ENCODE results near the gene CNKSR1.

Gene CNKSR1, protein sequence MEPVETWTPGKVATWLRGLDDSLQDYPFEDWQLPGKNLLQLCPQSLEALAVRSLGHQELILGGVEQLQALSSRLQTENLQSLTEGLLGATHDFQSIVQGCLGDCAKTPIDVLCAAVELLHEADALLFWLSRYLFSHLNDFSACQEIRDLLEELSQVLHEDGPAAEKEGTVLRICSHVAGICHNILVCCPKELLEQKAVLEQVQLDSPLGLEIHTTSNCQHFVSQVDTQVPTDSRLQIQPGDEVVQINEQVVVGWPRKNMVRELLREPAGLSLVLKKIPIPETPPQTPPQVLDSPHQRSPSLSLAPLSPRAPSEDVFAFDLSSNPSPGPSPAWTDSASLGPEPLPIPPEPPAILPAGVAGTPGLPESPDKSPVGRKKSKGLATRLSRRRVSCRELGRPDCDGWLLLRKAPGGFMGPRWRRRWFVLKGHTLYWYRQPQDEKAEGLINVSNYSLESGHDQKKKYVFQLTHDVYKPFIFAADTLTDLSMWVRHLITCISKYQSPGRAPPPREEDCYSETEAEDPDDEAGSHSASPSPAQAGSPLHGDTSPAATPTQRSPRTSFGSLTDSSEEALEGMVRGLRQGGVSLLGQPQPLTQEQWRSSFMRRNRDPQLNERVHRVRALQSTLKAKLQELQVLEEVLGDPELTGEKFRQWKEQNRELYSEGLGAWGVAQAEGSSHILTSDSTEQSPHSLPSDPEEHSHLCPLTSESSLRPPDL

DNA sequence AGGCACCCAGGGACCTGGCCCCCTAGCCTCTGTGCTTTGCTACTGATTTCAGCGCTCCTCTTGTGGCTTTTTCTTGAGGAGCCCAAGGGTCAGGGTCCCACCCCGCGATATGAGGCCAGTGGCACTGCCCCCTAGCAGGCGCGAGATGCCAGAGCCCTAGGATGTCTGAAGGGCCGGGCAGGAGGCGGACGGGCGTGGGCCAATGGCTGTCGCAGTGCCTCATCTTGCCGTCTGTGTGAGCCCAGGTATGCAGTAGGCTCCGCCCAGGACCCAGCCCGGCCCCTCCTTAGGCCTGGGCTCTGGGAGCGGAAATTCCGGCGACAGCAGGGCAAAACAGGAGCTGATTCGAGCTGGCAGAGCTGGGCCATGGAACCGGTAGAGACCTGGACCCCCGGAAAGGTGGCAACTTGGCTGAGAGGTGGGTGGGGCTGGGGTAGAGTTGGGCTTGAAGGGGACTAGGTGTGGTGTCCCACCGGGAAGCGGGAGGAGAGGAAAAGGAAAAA lies at the start of gene CNKSR1:
Gene CNKSR1, plus strand, starts transcription at position 310 of the 503 bp plus-strand sequence. Its CDS starts 57 bp downstream, at position 367.
- no peak for DNase-seq (ENCODE audit: low read depth in 2 of 2)

DNA sequence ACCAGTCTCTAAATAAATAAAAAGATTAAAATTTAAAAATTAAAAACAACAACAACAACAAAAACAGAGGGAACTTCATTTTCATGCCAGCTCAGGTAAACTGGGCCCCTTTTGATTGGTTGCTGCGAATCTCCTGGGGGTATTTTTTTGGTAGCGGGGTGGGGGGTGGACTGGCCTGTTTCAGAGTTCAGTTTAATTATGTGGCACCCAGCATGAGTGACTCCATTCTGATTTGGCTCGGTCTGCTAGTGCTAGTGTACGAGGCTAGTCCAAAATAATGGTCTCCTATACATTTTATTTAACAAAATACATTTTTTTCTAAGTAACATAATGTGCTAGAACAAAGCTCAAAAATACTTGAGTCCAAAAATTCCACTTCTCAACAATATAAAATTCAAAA lies 47.5 kb upstream of the CNKSR1 start:
- DNase-seq (ENCODE audit: low read depth in 2 of 2), result no peak

DNA sequence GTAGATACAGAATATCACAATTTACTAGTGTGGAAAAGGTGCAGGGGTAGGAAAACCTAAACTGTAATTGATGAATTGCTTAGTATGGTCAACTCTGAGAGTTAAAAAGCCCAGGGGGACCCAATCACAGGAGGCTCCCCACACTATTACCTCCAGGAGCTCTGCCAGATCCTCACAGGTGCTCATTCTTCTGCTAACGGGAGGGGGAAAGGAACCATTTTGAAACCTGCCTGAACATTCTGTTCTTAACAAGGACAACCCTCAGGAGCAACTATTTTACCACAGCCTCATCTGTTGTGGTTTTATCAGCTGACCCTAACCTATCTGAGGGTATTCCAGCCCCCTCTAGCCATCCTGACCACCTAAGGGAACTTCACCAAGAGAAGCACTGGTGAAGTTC lies 46.6 kb upstream of the CNKSR1 start:
- DNase-seq (ENCODE audit: low read depth in 2 of 2), result no peak

DNA sequence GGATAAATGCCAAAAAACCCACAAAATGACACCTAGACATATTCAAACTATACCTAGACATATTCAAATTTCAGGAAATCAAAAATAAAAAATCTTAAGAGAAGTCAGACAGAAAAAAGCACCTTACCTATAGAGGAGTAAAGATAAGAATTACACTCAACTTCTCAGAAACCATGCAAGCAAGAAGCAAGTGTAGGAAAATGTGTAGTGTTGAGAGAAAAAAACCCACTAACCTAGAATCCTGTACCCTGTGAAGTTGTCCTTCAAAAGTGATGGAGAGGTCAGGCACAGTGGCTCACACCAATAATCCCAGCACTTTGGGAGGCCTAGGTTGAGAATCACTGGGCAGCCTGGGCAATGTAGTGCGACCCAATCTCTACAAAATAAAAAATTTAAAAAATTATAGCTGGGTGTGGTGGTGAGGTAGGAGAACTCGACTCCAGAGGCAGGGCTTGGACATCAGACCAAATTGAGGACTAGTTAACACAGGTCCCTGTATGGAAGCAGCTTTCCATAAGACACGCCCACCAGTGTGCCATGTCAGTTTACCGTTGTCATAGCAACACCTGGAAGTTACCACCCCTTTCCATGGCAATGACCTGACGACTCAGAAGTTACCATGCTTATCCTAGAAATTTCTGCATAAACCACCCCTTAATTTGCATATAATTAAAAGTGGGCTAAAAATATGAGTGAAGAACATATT lies 45.0 kb upstream of the CNKSR1 start:
- no peak for DNase-seq (ENCODE audit: low read depth in 2 of 2)

DNA sequence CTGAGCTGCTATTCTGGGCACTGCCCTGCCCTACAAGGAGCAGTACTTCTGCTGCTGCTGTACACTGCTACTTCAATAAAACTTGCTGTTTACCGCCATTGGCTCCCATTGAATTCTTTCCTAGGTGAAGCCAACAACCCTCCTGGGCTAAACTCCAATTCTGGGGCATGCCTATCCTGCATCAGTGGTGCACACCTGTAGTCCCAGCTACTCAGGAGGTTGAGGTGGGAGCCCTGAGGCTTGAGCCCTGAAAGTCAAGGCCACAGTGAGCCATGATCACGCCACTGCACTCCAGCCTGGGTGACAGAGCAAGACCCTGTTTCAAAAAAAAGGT lies 44.5 kb upstream of the CNKSR1 start:
- no peak for DNase-seq (ENCODE audit: low read depth in 2 of 2)

DNA sequence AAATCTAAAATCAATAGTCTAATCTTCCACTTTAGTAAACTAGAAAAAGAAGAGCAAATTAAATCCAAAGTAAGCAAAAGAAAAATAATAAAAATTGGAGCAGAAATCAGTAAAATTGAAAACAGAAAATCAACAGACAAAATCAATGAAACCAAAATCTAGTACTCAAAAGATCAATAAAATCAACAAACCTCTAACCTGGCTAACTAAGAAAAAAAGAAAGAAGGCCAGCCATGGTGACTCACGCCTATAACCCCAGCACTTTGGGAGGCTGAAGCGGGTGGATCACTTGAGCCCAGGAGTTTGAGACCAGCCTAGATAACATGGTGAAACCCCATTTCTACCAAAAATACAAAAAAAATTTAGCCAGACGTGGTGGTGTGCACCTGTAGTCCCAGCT lies 42.8 kb upstream of the CNKSR1 start:
- DNase-seq (ENCODE audit: low read depth in 2 of 2), result no peak

DNA sequence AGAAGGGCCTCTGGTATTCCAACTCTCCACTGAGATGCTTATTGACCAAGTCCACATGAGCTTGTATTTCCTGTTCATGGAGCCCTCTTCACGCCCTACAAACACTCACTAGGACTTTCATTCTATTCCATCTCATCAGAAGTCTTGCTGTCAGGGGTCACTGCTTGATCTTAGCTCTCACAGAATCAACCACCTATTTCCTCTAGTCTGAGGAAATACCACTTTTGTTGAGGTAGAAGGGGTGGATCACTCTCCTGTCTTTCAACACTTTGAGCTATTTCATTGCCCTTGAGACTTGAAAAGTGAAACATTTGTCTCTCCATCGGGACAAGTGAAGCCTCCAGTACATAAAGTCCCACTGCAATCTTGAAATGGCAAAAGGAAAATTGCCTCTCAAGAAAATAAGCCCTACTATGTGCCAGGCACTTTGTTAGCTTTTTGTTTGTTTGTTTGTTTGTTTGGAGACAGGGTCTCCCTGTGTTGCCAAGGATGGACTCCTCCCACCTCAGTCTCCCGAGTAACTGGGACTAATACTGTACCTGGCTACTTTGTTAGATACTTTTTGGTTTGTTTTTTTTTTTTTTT lies 38.2 kb upstream of the CNKSR1 start:
- no peak for DNase-seq (ENCODE audit: low read depth in 2 of 2)

DNA sequence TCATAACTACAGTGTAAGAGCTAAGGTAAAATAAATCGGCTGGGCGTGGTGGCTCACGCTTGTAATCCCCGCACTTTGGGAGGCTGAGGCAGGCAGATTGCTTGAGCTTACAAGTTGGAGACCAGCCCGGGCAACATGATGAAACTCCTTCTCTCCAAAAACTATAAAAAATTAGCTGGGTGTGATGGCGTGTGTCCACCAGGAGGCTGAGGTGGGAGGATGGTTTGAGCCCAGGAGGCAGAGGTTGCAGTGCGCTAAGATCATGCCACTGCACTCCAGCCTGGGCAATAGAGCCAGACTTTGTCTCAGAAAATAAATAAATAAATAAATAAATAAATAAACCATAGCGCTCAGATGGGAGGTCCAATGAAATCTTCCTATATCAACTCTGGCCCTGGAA lies 35.1 kb upstream of the CNKSR1 start:
- DNase-seq (ENCODE audit: low read depth in 2 of 2), result no peak

DNA sequence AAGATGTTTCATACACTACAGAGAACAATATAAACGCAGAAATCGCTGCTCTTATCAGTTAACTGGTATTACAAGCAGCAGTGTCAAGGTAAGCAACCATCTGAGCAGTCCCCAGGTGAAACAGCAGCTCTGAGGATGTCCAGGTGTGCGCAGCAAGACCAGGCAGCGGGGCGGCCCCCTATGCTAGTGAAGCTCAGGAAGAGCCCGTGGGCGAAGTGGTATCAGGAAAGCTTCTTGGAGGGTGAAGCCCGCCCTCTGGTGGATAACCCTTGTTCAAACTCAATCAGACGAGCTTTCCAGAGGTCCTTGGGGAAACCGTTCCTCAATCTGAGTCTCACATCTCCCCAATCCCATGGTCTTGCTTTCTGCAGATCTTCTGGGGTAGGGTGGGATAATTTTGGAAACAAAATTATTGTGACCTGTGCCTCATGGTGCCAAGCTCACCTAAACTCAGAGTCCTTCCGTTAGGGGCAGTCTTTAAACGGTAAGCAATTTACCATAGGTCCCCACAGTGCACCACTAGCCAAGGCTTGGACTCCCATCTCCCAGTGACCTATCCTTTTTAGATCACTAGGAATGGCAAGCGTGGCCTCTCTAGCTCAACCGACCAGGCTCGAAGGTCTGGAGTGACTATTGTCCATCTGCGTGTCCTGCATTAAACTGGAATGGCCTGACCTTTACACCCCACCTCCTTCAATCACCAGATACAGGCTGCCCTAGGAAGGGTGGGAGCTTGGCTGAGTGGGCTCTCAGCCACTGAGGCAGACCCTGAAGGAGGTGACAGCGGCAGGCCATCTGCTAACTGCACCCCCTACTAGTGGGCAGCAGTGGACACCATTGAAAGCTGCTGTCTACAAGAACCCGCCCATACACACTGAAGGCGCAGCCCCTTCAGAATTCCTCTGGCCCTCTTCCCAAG lies 32.0 kb upstream of the CNKSR1 start:
- peak; percentile 53 to 65 for DNase-seq (ENCODE audit: low read depth in 2 of 2)

DNA sequence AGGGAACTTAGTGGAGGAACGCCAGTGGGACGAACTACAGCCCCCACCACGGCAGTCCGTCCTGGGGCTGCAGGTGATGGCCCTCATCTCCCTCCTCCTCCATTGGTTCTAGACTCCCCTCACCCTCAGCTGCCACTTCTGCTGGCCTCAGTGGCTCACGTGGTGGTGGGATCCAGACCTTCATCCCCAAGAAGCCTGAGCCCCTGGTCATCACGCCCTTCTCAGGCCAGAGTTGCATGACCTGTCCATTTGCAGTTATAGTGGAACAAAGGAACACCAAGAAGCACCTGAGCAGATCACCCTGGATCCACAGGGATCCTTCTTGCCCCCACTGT lies 31.4 kb upstream of the CNKSR1 start:
- DNase-seq (ENCODE audit: low read depth in 2 of 2), result no peak

DNA sequence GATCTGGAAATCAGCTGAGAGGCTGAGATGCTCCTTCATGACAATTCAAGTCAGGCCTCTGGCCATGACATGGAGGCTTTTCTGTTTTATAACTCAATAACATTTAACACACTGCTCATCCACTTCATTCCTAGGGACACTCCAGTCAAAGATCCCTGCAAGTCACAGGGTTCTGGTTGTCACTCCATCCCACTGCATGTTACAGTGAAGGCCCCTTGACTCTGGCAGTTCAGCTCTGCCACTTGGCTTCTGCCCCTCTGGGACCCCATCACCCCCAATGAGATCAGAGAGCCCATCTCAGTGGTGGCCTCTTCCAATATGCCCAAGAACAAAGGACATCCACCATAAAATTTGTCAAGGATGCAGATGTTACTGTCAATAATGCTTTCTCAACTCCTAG lies 28.4 kb upstream of the CNKSR1 start:
- no peak for DNase-seq (ENCODE audit: low read depth in 2 of 2)

DNA sequence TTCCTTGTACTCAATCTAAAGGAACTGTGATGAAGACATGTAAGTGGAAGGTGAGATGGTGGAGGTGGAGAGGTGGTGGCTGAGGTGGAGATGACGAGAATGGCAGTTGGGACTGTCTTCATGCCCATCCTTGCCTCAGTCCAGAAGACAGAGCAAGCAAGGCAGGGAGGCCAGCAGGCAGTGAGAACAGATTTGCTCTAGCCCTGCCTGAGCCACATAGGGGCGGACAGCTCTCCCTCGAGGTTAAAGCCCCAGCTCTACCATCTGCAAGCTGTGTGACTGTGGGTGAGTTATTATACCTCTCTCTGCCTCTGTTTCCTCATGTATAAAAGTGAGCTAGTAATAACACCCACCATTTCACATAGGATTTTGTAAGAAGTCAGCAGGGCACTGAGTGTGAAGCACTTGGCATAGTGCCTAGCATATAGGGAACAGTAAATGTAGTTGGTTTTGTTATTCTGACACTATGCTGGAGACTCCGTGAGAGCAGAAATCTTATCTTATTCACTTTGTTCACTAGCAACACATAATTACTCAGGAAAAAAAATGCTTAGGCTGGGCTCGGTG lies 23.2 kb upstream of the CNKSR1 start:
- DNase-seq (ENCODE audit: low read depth in 2 of 2), result no peak

DNA sequence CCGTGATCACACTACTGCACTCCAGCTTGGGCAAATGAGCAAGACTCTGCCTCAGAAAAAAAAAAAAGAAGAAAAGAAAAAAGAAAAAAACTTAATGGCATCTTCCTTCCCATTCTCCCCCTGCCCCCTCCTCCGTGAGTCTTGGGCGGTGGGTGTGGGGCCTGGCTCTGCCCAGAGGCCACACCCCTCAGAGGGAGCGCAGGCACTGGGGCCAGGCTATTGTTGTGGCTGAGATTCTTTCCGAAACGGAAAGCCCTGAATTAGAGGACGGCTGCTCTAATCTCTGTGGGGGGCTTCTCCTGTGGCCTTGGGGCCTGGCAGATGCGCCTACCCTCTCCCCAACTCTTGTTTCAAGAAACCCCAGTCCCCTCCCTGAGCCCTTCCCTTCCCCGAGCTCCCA lies 22.5 kb upstream of the CNKSR1 start:
- no peak for DNase-seq (ENCODE audit: low read depth in 2 of 2)

DNA sequence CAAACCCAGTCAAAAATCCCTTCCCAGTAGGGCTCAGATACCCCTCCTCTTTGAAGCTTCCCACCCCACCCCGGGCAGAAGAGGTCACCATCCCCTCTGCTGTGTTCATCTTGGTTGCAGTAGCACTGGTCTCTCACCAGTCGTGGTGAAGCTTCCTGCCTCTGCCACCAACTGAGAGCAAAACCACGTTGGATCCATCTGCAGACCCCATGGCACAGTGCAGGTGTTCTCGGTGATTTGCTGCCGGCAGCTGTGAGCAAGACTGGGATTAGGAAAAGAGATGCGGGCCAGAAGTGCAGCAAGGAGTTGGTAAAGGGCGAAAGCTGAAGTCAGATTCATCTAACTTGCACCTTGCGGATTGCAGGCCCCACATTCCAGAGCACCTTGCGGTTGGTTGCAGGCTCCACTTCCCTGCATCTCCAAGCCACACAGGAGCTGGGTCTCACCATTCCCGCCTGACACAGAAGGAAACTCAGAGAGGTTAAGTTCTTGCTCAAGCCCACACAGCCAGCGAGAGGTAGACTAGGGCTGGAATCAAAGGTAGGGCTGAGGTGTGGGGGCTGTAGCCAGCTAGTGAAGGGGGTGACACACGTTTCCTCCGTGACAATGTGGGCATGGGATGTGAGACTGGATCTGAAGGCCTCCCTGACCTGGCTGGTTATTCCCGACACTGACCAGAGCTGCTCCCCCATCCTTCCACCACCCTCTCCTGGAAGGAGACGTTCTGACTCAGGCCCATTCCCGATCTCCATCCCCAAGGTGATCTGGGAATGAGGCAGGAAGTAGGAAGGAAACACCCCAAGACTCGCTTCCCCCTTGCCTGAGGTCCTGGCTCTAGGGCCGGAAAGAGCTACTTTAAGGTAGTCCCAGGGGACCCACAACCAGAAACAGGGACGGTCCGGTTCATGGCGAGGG lies 21.7 kb upstream of the CNKSR1 start:
- no peak for DNase-seq (ENCODE audit: low read depth in 2 of 2)

DNA sequence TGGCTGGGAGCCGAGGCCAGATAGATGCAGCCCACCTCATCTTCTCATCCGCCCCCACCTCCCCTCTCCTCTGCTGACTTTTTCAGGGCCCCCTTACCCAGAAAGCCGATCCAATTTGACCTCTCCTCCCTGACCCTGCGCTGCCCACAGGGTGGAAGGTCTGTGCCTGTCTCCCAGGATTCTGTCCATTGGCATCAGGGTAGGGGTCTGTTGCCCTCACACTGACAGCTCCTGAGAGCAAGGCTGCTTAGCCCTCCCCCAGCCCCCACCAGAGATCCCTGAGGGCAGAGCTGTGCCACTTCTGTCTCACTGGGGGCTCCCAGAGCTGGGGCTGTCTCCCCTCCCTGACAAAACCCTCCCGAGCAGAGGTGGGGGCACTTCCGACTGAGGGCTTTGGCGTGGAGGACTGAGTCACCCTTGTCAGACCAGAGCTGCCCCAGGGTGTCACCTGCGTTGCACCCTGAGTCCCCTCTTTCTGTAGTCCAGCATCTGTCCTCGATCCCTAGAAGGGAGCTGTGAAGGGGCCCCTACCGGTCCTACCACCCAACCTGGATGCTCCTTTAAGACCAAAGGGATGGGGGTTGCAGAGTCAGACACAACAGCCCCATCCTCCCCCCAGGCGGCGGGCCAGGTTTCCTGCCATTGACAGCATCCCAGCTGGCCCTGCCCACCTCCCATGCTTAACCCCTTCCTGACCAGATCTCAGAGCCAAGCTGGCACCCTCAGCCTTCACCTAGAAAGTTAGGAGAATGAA lies 20.8 kb upstream of the CNKSR1 start:
- no peak for DNase-seq (ENCODE audit: low read depth in 2 of 2)

DNA sequence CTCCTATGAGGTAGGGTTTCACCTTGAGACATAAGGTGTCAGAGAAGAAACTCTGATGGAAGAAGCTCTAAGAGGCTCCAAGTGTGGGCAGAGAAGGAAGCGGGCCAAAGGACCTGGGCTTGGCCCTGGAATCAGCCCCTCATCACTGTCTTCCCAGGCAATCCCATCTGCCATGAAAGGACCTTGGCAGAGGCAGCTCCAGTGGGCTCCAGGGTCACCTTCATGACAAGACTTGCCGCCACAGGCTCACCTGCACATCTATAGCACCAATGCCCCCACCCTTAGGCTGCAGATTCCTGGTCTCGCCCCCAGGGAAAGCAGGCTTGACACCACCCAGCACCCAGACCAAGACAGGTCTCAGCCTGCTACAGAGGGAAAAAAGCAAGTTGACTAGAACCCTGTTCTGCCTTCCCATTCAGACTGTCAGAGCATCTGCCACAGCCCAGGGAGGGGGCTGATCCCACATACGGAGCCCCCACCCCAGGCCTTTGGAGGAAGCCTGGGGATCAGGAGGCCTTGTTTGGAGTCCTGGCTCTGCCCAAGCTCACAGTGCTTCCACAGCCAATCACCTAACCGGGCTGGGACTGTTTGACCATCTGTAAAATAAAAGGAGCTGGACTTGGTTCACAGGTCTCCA lies 18.9 kb upstream of the CNKSR1 start:
- DNase-seq (ENCODE audit: low read depth in 2 of 2), result no peak

DNA sequence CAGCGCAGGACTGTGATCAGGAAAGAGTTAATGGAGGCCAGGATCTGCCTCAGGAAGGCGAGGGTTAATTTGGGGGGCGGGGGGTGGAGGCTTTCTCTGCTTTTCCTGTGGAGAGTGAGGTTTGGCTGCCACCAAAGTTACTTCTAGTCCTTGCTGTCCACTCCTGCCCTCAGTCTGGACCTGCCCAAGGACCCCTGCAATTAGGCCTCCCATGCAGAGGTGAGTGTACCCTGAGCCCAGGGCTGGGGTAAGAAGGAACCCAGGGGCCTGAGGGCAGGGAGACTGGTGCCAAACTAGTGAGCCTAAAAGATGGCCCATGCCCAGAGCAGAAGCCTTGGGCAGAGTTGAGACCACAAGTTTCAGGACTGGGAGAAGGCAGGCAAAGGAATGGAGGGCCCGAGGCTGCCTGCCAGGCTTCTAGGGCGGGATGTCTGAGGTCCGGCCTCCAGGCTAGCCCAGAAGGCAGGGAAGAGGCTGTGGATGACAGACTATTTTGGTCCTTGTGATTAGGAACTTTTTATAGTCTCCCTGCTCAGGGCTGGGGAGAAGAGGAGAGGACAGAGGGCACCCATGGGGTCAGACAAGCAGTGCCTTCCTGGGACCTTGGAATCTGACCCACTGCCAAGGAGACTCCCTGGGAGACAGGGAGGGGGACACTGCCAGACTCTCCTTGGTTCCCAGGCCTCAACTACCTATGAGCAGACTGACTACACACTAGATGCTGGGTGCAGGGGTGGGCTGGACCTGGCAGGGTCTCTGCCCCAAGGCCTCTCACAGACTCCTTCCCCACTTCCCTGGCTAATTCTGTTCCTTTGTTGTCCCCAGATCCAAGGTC lies 18.2 kb upstream of the CNKSR1 start, which contains the start of gene FAM110D:
Gene FAM110D, plus strand, starts transcription at position 172 of the 835 bp plus-strand sequence. CDS start 2,213 bp downstream, outside the sequence.
- no peak for DNase-seq (ENCODE audit: low read depth in 2 of 2)

DNA sequence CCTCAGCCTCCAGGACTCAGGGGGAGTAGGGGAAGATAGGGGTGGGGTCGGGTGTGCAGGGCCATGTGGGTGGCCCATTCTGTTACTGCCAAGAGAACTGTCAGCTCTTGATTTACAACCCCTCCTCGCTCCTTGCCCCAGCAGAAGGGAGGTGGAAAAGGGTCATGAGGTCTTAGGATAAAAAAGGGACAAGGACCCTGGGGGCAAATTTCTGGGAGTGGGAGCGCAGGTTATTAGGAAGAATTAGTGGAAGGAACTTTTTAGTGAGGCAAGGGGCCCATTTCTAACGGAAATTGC lies 17.6 kb upstream of the CNKSR1 start:
- no peak for DNase-seq (ENCODE audit: low read depth in 2 of 2)

Measured in stimulated activated CD8-positive, alpha-beta memory T cell treated with anti-CD3 and anti-CD28 coated beads, Interleukin-7, amount 100 ng/mL, for 1 hour (primary cell).